ENCODE data around the gene MYO7A. TPM values are rescaled to one million over a fixed set of nuclear protein-coding genes. Genes with fewer than 3 reads are reported as not detected.

Gene MYO7A
- total and polyA plus RNA-seq, 2 donors (not counting 3 experiments of a cell fraction or from before 2014, with no cell fraction given): 1.3 to 3.6 TPM

GRCh38 chr11:77150836-77151235, 22.8 kb downstream of the MYO7A start:
- H3K27ac ChIP-seq (ENCODE audit: insufficient read depth, low read depth, low read length): no peak overlapping the region
- no peaks in the 10 kb centered on the region for H3K79me2 ChIP-seq (ENCODE audit: control insufficient read depth, insufficient read depth, low read length)
- no peak overlapping the region for H3K4me3 ChIP-seq (replicated peaks in 1 of 3; ENCODE audit: insufficient read depth in 1 of 3, low read depth in 1 of 3, low read length in 3 of 3)
- H4K20me1 ChIP-seq (replicated peaks; ENCODE audit: control insufficient read depth, extremely low read depth, insufficient read depth, low read length): no peaks in the 10 kb centered on the region
- no peaks in the 10 kb centered on the region for H3K36me3 ChIP-seq (ENCODE audit: control insufficient read depth in 2 of 2, extremely low read depth in 1 of 2, insufficient read depth in 2 of 2, low read length in 2 of 2)
- DNase-seq (ENCODE audit: low read depth, low spot score) (no peak), FAIRE-seq (no peak)
- ChIA-PET CTCF (interaction anchor here (0.9 to 1.7 kb wide), 2 partner anchors 24 to 469 kb away, joined by 3 to 11 read pairs; no protein-coding TSS in a partner anchor), POLR2A (no interaction called here)
- no peaks in the 10 kb centered on the region for H3K9me1 ChIP-seq (replicated peaks; ENCODE audit: control insufficient read depth, extremely low read depth, insufficient read depth, low read length)
- H3K27me3 ChIP-seq (ENCODE audit: control insufficient read depth in 2 of 2, insufficient read depth in 2 of 2, low read length in 2 of 2): peaks cover 0 to 5% of the 10 kb centered on the region in 2 experiments
- TF ChIP-seq JUN (IDR thresholded peaks at IDR 0.05; ENCODE audit: borderline replicate concordance, insufficient read depth, insufficient read length, low read depth) (no peak), GATA2 (IDR thresholded peaks at IDR 0.05; ENCODE audit: insufficient read depth, insufficient read length, low read depth, low read length) (no peak), MYC (IDR thresholded peaks at IDR 0.05; ENCODE audit: low read depth, low read length) (no peak), CTCF (IDR thresholded peaks at IDR 0.05; ENCODE audit: extremely low read depth in 1 of 2, insufficient read depth in 1 of 2, low read depth in 1 of 2, low read length in 2 of 2) (no peak), EZH2 (IDR thresholded peaks at IDR 0.05; ENCODE audit: borderline replicate concordance, low read depth, low read length, severe bottlenecking) (no peak), POLR2AphosphoS5 (IDR thresholded peaks at IDR 0.05; ENCODE audit: insufficient read depth, low read depth, low read length) (no peak), MAX (IDR thresholded peaks at IDR 0.05; ENCODE audit: insufficient read depth, insufficient read length) (no peak), FOS (IDR thresholded peaks at IDR 0.05; ENCODE audit: borderline replicate concordance, insufficient read depth, low read length) (no peak), POLR2A (IDR thresholded peaks at IDR 0.05; ENCODE audit: low read depth, low read length) (no peak)
- no peak overlapping the region for H3K9ac ChIP-seq (replicated peaks; ENCODE audit: extremely low read depth, insufficient read depth, low read length)
- no TSS peak for BruUV-seq (replicated peaks)
- dilution Hi-C loops (cut with MboI; ENCODE audit: extremely low pct_ligation_motif_present, low sequenced_read_pairs) (no loop called here), intact Hi-C loops (cut with micrococcal nuclease) (no loop called here)
- H3K4me1 ChIP-seq (ENCODE audit: control insufficient read depth, extremely low read depth, insufficient read depth, low read length): no peaks in the 10 kb centered on the region
- H3K9me3 ChIP-seq (replicated peaks; ENCODE audit: control insufficient read depth, insufficient read depth, low read length): no peaks in the 10 kb centered on the region
- H2AFZ ChIP-seq (ENCODE audit: low read depth, low read length): no peak overlapping the region
- H3K4me2 ChIP-seq (ENCODE audit: insufficient read depth, low read length): no peak overlapping the region

Data from endothelial cell of umbilical vein (primary cell).